B cell (primary cell): Measurements from ENCODE around the gene ZNF222. TPM values are rescaled to one million over a fixed set of nuclear protein-coding genes. Genes with fewer than 3 reads are reported as not detected.

Experiments
- ATAC-seq: fragments of 200-7000 bp; cut with Tn5 transposase; one replicate; pipeline ENCODE4 v1.10.0; 2021; ENCODE audit warnings: low read depth, mild to moderate bottlenecking, moderate number of reproducible peaks, moderate library complexity
- CTCF ChIA-PET: fragments of 350-600 bp; sonication (Branson Sonifier 250); formaldehyde crosslinking; loops from one replicate; lab custom pipeline; 2021; ENCODE audit warnings: antibody characterized with exemption, inconsistent platforms; lab: Charles Lee
- POLR2A ChIA-PET: fragments of 350-600 bp; sonication (Branson Sonifier 250); formaldehyde crosslinking; loops from one replicate; lab custom pipeline; 2021; ENCODE audit warnings: antibody characterized with exemption; lab: Charles Lee
- DNase-seq: peaks from one replicate; pipeline ENCODE4 v3.0.0; 2013
- H2AFZ ChIP-seq: 2 replicates; pipeline ENCODE4 v1.6.1; 2012; ENCODE audit warnings: mild to moderate bottlenecking, low read depth, low read length; ENCODE audit not compliant: insufficient read depth, poor library complexity, severe bottlenecking
- H3K27ac ChIP-seq, 2 donors: 1 replicate in 1 of 2; 2 replicates in 1 of 2; pipeline ENCODE4 v1.5.1; 2012 to 2013; ENCODE audit warnings: low read length in 2 of 2, mild to moderate bottlenecking in 2 of 2, moderate library complexity in 1 of 2
- H3K27me3 ChIP-seq, 4 experiments: fragments of 200-600 bp in 1 of 4; sonication (generic) in 1 of 4; replicated peaks in 1 of 4; 1 replicate in 2 of 4; 2 replicates in 2 of 4; pipeline versions ENCODE4 v1.6.1 to v1.7.0; 2013 to 2016; ENCODE audit warnings: low read length in 3 of 4, mild to moderate bottlenecking in 2 of 4, mixed read lengths in 1 of 4, moderate library complexity in 1 of 4; ENCODE audit not compliant: insufficient read depth in 4 of 4, control insufficient read depth in 3 of 4; ENCODE audit errors: control extremely low read depth in 1 of 4
- H3K36me3 ChIP-seq, 2 experiments: replicated peaks in 1 of 2; 1 replicate in 1 of 2; 2 replicates in 1 of 2; pipeline versions ENCODE4 v1.6.1 to v1.7.1; 2013; ENCODE audit warnings: low read length in 1 of 2; ENCODE audit not compliant: insufficient read depth in 2 of 2, control insufficient read depth in 1 of 2; ENCODE audit errors: control extremely low read depth in 1 of 2, extremely low read depth in 1 of 2
- H3K4me1 ChIP-seq, 2 donors: fragments of 200-600 bp in 1 of 2; sonication (generic) in 1 of 2; 1 replicate in 1 of 2; 2 replicates in 1 of 2; pipeline versions ENCODE4 v1.5.1 to v1.6.1; 2013 to 2017; ENCODE audit warnings: low read length in 2 of 2; ENCODE audit not compliant: control insufficient read depth in 2 of 2, insufficient read depth in 2 of 2
- H3K4me2 ChIP-seq: replicated peaks from 2 replicates; pipeline ENCODE3; 2012; ENCODE audit warnings: mild to moderate bottlenecking, low read depth, low read length; ENCODE audit not compliant: poor library complexity, severe bottlenecking
- H3K4me3 ChIP-seq, 5 experiments: fragments of 200-600 bp in 1 of 5; sonication (generic) in 1 of 5; 1 replicate in 3 of 5; 2 replicates in 2 of 5; pipeline versions ENCODE4 v1.5.1 to v1.7.0; 2011 to 2016; ENCODE audit warnings: low read length in 4 of 5, mild to moderate bottlenecking in 4 of 5, low read depth in 2 of 5, control low read depth in 1 of 5, moderate library complexity in 1 of 5; ENCODE audit not compliant: insufficient read depth in 1 of 5; ENCODE audit errors: control extremely low read depth in 1 of 5, extremely low read depth in 1 of 5
- H3K79me2 ChIP-seq: fragments of 200-600 bp; sonication (generic); one replicate; pipeline ENCODE4 v1.6.0; 2016; ENCODE audit warnings: low read length; ENCODE audit not compliant: control insufficient read depth, insufficient read depth
- H3K9ac ChIP-seq: fragments of 200-600 bp; sonication (generic); 2 replicates; pipeline ENCODE4 v1.6.1; 2017; ENCODE audit warnings: mild to moderate bottlenecking, low read length, moderate library complexity
- H3K9me3 ChIP-seq, 3 donors: one replicate each; pipeline versions ENCODE4 v1.6.1 to v1.7.1; 2013; ENCODE audit warnings: low read length in 2 of 3; ENCODE audit not compliant: control insufficient read depth in 2 of 3, insufficient read depth in 1 of 3; ENCODE audit errors: control extremely low read depth in 1 of 3
- H4K20me1 ChIP-seq: 2 replicates; pipeline ENCODE4 v1.6.0; 2012; ENCODE audit warnings: mild to moderate bottlenecking, low read length; ENCODE audit not compliant: insufficient read depth, control insufficient read depth, poor library complexity, severe bottlenecking
- H3K27ac Mint-ChIP-seq: one replicate; pipeline ENCODE4 v1.8.0; 2021; ENCODE audit warnings: mixed read lengths
- H3K27me3 Mint-ChIP-seq: one replicate; pipeline ENCODE4 v1.8.0; 2021; ENCODE audit warnings: mixed read lengths
- H3K4me1 Mint-ChIP-seq: one replicate; pipeline ENCODE4 v1.8.0; 2021; ENCODE audit warnings: mixed read lengths
- H3K4me3 Mint-ChIP-seq: one replicate; pipeline ENCODE4 v1.8.0; 2021; ENCODE audit warnings: mixed read lengths
- H3K9me3 Mint-ChIP-seq: one replicate; pipeline ENCODE4 v1.8.0; 2022; ENCODE audit warnings: mixed read lengths; ENCODE audit not compliant: insufficient read depth
- EZH2 ChIP-seq: IDR thresholded peaks from 2 replicates; pipeline ENCODE4 v1.6.1; 2012; ENCODE audit warnings: borderline replicate concordance, low read depth, mild to moderate bottlenecking, moderate library complexity, low read length; ENCODE audit not compliant: insufficient read depth, poor library complexity, severe bottlenecking
- WGBS: methylation state at CpG from one replicate; pipeline ENCODE4 v1.1.5; 2013; ENCODE audit warnings: missing lambda C conversion rate; ENCODE audit not compliant: insufficient coverage; 5-methylcytosine and 5-hydroxymethylcytosine counted together
- intact Hi-C: fragments of 100-400 bp; cut with micrococcal nuclease; formaldehyde crosslinking; loops from one replicate; pipeline ENCODE4 v1.10.0; 2022
- polyA plus RNA-seq: library from polyadenylated mRNA; depleted of rRNA; stranded (reverse); fragments of >200 nt; gene quantifications from 2 replicates; pipeline ENCODE4 v1.2.3, GENCODE V29; 2012
- total RNA-seq, 2 donors: library from RNA; stranded (reverse); fragments of 120-200 nt in 1 of 2; gene quantifications; 1 replicate in 1 of 2; 2 replicates in 1 of 2; pipeline versions ENCODE4 v1.2.3 to v1.2.4, GENCODE V29; 2013 to 2022
- TF ChIP-seq, protein P1 (sequence below): fragments of 200-600 bp; IDR thresholded peaks from one replicate; pipeline ENCODE4 v1.8.0; 2022; ENCODE audit warnings: antibody characterized with exemption, mild to moderate bottlenecking

ZNF222 gene
- total and polyA plus RNA-seq, 2 donors (not counting 1 experiment from before 2014, with no cell fraction given): 2.5 to 7.5 TPM

DNA sequence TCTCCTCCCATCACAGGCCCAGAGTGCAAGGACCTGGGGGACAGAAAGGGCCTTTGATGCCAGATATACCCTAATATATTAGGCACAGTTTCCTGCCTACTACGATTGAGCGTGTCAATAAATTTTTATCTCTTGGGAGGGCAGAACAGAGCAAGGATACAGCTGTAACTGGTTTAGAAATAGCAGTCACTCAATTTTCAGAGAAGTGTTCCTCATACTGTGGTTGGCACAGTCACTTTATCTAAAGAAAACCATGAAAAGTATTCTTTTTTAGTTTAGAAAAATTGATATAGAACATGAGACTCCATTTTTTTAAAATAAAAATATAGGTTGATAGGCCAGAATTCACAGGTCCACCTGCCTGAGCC is 41.7 kb upstream of the ZNF222 start:
- intact Hi-C loops: loop anchor here (1.0 kb wide), 1 partner anchor 19 kb away; the partner anchor contains the start of gene ZNF230

More for the DNA sequence above, 41.7 kb upstream of the ZNF222 start:
- no peak overlapping the region for H3K27ac Mint-ChIP-seq
- peak overlapping the region; percentile 100 for H2AFZ ChIP-seq
- ChIA-PET POLR2A (interaction anchor here (1.0 kb wide), 1 partner anchor 48 kb away, joined by 5 read pairs; the partner anchor contains the start of gene ZNF45), CTCF (no interaction called here)
- H3K79me2 ChIP-seq: peaks cover 27% of the 10 kb centered on the region
- peak overlapping the region; percentile 81 for H3K4me2 ChIP-seq
- peaks cover 0 to 3% of the 10 kb centered on the region in 2 experiments for H3K36me3 ChIP-seq
- peaks cover 12% of the 10 kb centered on the region for H3K4me1 Mint-ChIP-seq
- no peaks in the 10 kb centered on the region for H3K9me3 Mint-ChIP-seq
- DNase-seq: no peak
- no peak for TF ChIP-seq EZH2
- TF ChIP-seq, protein P1, sequence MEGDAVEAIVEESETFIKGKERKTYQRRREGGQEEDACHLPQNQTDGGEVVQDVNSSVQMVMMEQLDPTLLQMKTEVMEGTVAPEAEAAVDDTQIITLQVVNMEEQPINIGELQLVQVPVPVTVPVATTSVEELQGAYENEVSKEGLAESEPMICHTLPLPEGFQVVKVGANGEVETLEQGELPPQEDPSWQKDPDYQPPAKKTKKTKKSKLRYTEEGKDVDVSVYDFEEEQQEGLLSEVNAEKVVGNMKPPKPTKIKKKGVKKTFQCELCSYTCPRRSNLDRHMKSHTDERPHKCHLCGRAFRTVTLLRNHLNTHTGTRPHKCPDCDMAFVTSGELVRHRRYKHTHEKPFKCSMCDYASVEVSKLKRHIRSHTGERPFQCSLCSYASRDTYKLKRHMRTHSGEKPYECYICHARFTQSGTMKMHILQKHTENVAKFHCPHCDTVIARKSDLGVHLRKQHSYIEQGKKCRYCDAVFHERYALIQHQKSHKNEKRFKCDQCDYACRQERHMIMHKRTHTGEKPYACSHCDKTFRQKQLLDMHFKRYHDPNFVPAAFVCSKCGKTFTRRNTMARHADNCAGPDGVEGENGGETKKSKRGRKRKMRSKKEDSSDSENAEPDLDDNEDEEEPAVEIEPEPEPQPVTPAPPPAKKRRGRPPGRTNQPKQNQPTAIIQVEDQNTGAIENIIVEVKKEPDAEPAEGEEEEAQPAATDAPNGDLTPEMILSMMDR: no peak
- H3K9ac ChIP-seq: peak overlapping the region; percentile 94
- WGBS: no CpG with 5 or more reads among the region's 2 CpGs
- peak overlapping the region; percentile 79 to 93 (median 85) for H3K4me3 ChIP-seq
- no peak for ATAC-seq
- H3K4me3 Mint-ChIP-seq: peak overlapping the region; percentile 78
- H3K9me3 ChIP-seq: peaks cover 0 to 7% (median 1%) of the 10 kb centered on the region in 3 donors
- H3K27ac ChIP-seq: peak overlapping the region in 1 of 2 donors; percentile 79
- H3K27me3 Mint-ChIP-seq: no peaks in the 10 kb centered on the region
- no peaks in the 10 kb centered on the region for H3K27me3 ChIP-seq
- no peaks in the 10 kb centered on the region for H4K20me1 ChIP-seq
- peaks cover 3 to 14% of the 10 kb centered on the region in 2 donors for H3K4me1 ChIP-seq
